GM18858 (cell line): ENCODE measurements around the gene HES5.
"Not testable (repeated sequence)": the region's sequence is repeated elsewhere in the genome, so short reads cannot be mapped to it uniquely, and the experiment has no call there.

Source experiments
- ATAC-seq: cut with Tn5 transposase; IDR thresholded peaks from one replicate; pipeline ENCODE4 v1.9.1; 2021; ENCODE audit not compliant: unreplicated experiment

Gene HES5

GRCh38 chr1:2529784-2530512 lies at the start of gene HES5:
Gene HES5, minus strand, starts transcription at chr1:2530263. Its CDS starts 99 bp downstream, at chr1:2530164.
- no peak for ATAC-seq

- no peak for ATAC-seq
These were observed 48.7 kb upstream of the HES5 start for GRCh38 chr1:2578758-2579118.

- not testable (repeated sequence) for ATAC-seq
These were observed 47.6 kb upstream of the HES5 start for GRCh38 chr1:2577565-2578075.

- ATAC-seq: no peak
These were observed 46.0 kb upstream of the HES5 start for GRCh38 chr1:2575801-2576663.

- no peak for ATAC-seq
These were observed 44.3 kb upstream of the HES5 start for GRCh38 chr1:2574350-2574749.

- no peak for ATAC-seq
These were observed 43.3 kb upstream of the HES5 start for GRCh38 chr1:2573250-2573920.

- ATAC-seq: no peak
These were observed 41.3 kb upstream of the HES5 start for GRCh38 chr1:2571348-2571747.

- no peak for ATAC-seq
These were observed 40.3 kb upstream of the HES5 start for GRCh38 chr1:2570332-2570731.

GRCh38 chr1:2569703-2570102 lies 39.6 kb upstream of the HES5 start:
- ATAC-seq: not testable (repeated sequence)

GRCh38 chr1:2569060-2569459 lies 39.0 kb upstream of the HES5 start:
- no peak for ATAC-seq

- ATAC-seq: not testable (repeated sequence)
These were observed 38.2 kb upstream of the HES5 start for GRCh38 chr1:2568187-2568816.

- no peak for ATAC-seq
These were observed 37.1 kb upstream of the HES5 start for GRCh38 chr1:2567083-2567679.

- no peak for ATAC-seq
These were observed 36.3 kb upstream of the HES5 start for GRCh38 chr1:2566101-2567045.

- no peak for ATAC-seq
These were observed 34.8 kb upstream of the HES5 start for GRCh38 chr1:2564815-2565374.

- ATAC-seq: no peak
These were observed 34.1 kb upstream of the HES5 start for GRCh38 chr1:2564006-2564814.

- no peak for ATAC-seq
These were observed 33.1 kb upstream of the HES5 start for GRCh38 chr1:2563205-2563604.

GRCh38 chr1:2561898-2562895 lies 32.1 kb upstream of the HES5 start:
- no peak for ATAC-seq
